HG03460 (cell line): ENCODE results near the gene MACROH2A2.
"Not testable (repeated sequence)": the region's sequence is repeated elsewhere in the genome, so short reads cannot be mapped to it uniquely, and the experiment has no call there.

ENCODE experiments used
- ATAC-seq: cut with Tn5 transposase; IDR thresholded peaks from one replicate; pipeline ENCODE4 v1.9.1; 2021; ENCODE audit not compliant: unreplicated experiment

The MACROH2A2 gene

DNA sequence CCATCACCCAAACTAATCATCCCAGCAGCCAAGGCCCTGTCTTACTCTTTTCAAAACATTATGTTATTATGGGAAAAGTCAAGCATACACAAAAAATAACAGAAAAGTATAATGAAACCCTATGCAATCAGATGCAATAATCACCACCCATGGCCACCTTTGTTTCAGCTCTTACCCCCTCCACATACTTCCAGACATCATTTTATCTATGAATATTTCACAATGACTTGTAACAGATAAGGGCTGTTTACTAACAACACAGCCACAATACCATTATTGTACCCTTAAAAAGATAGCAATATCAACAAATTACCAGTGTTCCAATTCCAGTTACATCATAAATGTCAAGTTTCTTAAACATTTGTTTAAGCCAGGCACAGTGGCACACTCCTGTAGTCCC, 44.8 kb downstream of the MACROH2A2 start:
- ATAC-seq, result no peak

GRCh38 chr10:70098271-70098670, 45.6 kb downstream of the MACROH2A2 start:
- no peak for ATAC-seq

DNA sequence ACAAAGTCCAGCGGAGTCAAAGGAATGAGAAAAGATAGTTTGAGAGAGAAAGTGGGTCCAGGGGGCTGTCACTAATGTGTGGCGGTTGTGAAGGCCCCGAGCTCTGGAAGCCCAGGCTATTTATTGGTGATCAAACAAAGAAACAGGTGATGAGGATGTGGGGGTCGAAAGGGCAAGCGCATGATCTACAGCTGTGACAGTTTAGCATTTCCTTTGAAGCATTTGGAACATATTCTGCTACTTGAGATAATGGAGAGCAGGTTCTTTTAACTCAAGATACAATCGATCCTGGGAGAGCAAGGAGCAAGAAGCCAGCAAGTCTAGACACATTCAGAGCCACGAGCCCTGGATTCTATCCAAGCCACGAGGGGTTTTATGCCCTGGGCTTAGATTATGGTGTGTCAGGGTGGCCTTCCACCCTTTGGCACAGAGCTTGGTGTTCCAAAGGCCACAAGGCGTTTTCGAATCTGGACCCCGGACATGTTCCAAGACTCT, 48.5 kb downstream of the MACROH2A2 start:
- ATAC-seq, result not testable (repeated sequence)

- ATAC-seq, result no peak
Observed at GRCh38 chr10:70101668-70102067, 49.0 kb downstream of the MACROH2A2 start.

DNA sequence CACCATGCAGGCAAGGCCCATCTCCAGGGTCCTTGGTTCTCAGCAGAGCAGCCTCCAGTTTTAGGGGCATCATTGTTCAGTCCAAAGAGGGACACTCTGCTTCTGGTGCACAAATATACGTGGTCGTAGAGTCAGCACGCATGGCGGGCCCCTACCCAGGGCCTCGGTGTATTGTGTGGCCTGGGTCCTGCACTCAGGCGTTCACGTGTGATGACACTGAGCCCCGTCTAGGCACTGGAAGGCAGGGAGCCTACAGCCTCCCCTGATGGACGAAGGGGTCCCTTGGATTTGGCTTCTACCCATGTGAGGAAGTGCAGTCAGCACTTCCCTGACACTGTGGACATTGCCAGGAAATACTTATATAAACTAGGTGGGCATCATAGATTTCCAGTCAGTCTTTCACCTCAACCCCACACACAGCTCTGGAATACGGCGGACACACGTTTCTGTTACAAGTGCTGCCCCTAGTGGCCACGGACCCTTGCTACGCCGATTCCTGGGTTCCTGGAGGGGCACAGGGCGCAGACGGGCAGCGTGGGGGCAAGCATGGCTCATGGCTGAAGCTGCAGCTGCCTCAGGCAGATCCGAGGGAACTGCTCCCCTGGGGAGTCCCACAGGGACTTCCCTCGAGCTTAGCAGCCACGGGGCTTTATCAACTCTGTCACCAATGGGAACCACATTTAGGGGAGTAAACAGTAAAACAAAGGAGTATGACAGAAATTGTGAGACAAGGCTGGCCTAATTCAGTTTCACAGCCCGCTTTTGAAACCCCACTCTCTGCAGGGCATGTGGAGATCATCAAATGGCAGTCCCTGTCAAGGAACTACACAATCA, 54.5 kb downstream of the MACROH2A2 start:
- ATAC-seq, result peak; percentile 59

DNA sequence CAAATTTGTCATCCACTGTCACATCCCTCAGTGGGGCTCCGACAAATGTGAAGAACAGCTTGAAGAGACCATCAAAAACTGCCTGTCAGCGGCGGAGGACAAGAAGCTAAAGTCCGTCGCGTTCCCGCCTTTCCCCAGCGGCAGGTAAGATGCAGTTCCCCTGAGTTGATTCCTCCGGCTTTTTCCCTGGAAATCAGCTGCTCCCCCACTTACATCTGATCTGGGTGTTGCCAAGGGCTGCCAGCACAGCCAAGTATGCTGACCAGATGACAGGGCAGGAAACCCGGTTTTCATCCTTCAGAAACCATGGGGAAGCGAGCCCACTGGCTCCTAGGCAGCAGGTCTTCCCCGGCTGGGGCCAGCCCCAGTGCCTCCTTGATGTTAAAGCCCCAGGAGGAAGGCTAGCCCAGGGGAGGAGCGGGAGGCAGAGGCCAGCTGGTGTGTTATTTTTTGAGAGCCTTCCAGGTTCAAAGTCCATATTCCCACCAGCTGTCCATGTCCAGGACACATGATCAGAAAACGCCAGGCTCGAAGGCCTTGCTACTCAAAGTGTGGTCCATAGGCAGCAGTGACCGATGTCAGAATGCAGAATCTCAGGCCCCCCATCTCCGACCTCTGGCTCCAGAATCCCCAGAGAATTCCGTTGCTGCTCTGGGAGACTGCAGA, 56.6 kb downstream of the MACROH2A2 start:
- no peak for ATAC-seq

DNA sequence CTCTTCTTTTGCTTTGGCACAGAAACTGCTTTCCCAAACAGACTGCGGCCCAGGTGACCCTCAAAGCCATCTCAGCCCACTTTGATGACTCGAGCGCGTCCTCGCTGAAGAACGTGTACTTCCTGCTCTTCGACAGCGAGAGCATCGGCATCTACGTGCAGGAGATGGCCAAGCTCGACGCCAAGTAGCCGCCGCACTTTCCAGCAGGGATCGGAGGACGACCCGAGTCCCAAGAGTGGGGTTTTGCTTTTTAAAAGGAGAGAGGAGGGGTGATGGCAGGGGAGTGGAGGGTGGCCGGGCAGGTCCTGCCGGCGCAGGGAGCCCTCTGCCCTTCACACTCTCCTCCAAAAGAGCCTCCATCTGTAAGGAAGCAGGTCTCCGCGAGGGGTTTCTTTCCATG, 58.9 kb downstream of the MACROH2A2 start:
- ATAC-seq, result no peak

- ATAC-seq, result no peak
Observed at GRCh38 chr10:70112071-70112470, 59.4 kb downstream of the MACROH2A2 start.

DNA sequence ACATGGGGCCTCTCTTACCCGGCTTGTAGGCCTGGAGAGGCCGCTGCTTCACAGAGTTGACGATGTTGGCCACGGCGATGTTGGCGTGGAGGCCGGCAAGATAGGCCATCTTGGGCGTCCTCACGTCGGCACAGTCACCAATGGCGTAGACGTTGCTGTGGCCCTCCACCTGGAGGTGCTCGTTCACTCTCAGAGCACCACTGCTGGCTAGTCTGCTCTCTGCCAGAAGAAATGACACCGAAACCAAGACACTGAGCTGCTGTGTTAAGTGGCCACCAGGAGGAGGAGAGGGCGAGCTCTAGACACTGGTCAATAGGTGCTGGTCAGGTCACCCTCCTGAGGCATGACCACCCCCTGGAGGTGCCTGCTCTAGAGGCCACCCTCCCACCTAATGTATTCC, 62.3 kb downstream of the MACROH2A2 start:
- no peak for ATAC-seq

GRCh38 chr10:70115948-70116682, 63.5 kb downstream of the MACROH2A2 start:
- no peak for ATAC-seq

DNA sequence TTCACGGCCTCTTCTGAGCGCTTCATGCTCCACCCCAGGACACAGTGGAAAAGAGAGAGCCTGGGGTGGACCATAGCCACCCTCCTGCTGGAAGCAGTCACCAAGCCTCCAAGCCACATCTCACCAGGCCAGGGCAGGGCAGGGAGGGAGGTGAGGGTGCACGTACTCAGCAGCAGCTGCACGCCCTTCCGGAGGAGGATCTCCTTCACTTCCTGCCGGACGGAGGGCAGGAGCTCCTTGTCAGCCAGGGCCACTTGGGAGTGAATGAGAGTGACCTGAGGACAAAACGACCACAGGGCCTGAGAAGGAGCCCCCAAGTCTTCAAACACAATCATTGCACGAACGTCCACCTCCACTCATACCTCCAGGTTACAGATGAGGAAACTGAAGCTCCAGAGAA, 65.0 kb downstream of the MACROH2A2 start:
- no peak for ATAC-seq

DNA sequence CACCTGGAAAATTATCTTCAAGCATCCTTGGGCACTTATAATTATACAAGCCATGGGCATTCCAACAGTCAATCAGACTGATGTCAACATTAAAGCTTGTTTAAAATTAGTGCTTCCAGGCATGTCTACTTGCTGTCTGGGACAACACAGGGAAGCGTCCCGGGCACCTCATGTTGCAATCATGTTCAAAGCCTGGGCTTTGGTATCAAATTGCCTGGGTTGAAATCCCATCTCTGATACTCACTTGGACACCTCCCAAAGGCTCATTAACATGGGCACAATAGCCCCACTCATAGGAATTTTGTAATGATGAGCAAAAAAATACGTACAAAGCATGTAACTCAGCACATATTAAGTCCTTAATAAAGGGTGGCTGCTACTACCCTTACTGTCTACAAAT, 65.5 kb downstream of the MACROH2A2 start:
- ATAC-seq, result no peak

DNA sequence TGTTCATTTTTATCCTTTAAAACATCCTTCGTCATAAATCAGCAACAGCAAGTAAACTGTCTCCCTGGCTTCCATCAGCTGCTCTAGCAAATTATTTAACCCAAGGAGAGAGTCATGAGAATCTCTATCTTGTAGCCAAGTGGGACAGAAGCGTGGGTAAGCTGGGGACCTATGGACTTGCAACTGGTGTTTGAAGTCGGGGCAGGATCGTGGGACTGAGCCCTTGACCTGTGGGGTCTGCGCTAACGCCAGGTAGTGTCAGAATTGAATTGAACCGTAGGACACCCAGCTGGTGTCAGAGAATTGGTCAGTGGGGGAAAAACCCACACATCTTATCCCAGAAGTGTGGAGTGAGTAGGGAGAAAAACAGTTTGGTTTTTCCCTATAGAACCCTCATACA, 66.6 kb downstream of the MACROH2A2 start:
- no peak for ATAC-seq

- no peak for ATAC-seq
Observed at GRCh38 chr10:70119623-70120022, 67.0 kb downstream of the MACROH2A2 start.

GRCh38 chr10:70120417-70120816, 67.8 kb downstream of the MACROH2A2 start:
- ATAC-seq, result no peak

DNA sequence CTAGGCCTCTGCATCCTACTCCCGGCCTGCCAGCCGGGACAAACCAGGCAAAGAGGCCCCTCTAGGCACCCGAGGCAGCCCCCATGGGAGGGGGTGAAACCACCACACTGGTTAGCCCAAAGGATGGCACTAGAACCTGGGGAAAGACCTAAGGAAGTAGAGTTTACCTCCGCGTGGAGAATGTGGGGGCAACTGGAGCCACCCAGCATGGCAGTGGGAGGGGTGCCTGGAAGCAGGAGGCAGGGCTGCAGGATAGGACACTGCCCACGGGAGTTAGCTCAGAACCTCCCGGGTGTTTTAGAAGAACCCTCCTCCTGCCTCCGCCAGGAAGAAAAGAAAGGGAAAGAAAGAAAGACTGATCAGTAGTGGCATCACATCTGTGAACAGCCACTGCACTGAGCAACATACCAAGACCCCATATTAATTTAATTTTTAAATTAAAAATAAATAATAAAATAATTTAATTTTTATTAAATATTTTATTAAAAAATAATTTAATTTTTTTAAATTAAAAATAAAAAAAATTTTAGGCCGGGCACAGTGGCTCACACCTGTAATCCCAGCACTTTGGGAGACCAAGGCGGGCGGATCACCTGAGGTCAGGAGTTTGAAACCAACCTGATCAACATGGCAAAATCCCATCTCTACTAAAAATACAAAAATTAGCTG, 68.8 kb downstream of the MACROH2A2 start:
- no peak for ATAC-seq

DNA sequence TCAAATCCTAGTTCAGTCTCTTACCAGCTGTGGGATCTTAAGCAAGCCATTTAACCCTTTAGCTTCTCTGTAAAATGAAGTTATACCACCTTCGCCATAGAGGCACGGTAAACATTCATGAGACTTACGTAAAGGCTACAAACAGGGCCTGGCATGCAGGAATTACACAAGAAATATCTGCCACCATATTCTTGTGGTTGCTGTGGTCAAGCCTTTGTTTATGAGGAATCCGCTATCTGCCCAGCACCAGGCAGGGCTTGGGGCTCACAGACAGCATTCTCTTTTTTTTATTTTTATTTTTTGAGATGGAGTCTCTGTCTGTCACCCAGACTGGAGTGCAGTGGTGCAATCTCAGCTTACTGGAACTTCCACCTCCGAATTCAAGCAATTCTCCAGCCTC, 70.1 kb downstream of the MACROH2A2 start:
- ATAC-seq, result no peak

GRCh38 chr10:70123166-70123565, 70.5 kb downstream of the MACROH2A2 start:
- not testable (repeated sequence) for ATAC-seq

DNA sequence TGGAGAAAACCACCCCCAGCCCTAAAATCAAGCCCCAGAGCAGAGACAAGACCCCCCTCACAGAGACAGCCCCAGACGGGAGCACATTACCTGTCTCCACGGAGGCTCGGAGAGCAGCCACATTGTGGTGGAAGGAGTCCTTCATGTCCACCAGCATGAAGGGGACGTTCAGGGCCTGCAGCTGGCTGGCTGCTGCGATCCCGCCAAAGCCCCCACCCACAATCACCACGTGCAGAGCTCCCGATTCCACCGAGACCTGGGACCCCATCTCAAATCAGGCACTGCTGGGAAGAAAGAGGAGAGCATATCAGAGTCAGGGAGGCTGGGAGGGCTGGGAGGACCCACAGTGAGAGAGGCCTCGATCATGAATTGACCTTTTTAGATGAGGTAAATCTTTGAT, 71.2 kb downstream of the MACROH2A2 start:
- ATAC-seq, result no peak

- ATAC-seq, result no peak
Observed at GRCh38 chr10:70124415-70124814, 71.8 kb downstream of the MACROH2A2 start.

DNA sequence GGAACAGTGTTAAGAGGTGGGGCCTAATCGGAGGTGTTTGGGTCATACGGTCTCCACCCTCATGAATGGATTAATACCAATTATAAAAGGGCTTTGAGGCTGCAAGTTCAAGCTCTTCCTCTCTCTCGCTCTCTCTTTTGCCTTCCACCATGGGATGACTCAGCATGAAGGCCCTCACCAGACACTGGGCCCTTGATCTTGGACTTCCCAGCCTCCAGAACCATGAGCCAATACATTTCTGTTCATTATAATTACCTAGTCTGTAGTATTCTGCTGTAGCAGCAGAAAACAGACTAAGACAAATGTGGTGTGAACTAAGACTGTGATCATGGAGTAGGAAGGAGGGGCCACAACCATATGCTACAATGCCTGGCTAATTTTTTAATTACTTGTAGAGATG, 72.3 kb downstream of the MACROH2A2 start:
- ATAC-seq, result no peak
